Motor neuron (in vitro differentiated cells): ENCODE data around the gene IL11. TPM values are rescaled to one million over a fixed set of nuclear protein-coding genes. Genes with fewer than 3 reads are reported as not detected.
"Not testable (repeated sequence)": the region's sequence is repeated elsewhere in the genome, so short reads cannot be mapped to it uniquely, and the experiment has no call there.

Source experiments
- ATAC-seq, 8 experiments: fragments of 200-7000 bp; cut with Tn5 transposase; replicated peaks in 6 of 8; 2 replicates each; pipeline ENCODE4 v1.8.0; 2021; ENCODE audit warnings: mild to moderate bottlenecking in 8 of 8, moderate library complexity in 8 of 8
- H3K27ac ChIP-seq, 2 donors: fragments of 250-450 bp; sonication (Bioruptor Pico); 2 replicates each; pipeline ENCODE4 v1.9.0; 2021; ENCODE audit warnings: antibody characterized with exemption in 2 of 2, mild to moderate bottlenecking in 2 of 2, moderate library complexity in 1 of 2
- H3K4me1 ChIP-seq, 2 donors: fragments of 250-450 bp; sonication (Bioruptor Pico); replicated peaks in 1 of 2; 2 replicates each; pipeline ENCODE4 v1.6.1; 2021; ENCODE audit warnings: antibody characterized with exemption in 2 of 2, mild to moderate bottlenecking in 2 of 2, moderate library complexity in 1 of 2
- H3K4me3 ChIP-seq, 5 donors: fragments of 250-450 bp; sonication (Bioruptor Pico); 2 replicates each; pipeline ENCODE4 v1.9.0; 2021; ENCODE audit warnings: antibody characterized with exemption in 5 of 5, mild to moderate bottlenecking in 5 of 5, moderate library complexity in 4 of 5
- WGBS, 10 experiments: fragments of 450-650 bp; shearing (Covaris generic); methylation state at CpG; one replicate each; pipeline ENCODE4 v1.0.0; 2022; 5-methylcytosine and 5-hydroxymethylcytosine counted together
- in situ Hi-C, 9 experiments: fragments of 400-800 bp; cut with MboI; loops; one replicate each; pipeline ENCODE4 v1.15.0; 2021; ENCODE audit warnings: low sequenced_read_pairs in 9 of 9, low pct_unique_long_range_greater_than_20kb in 2 of 9; ENCODE audit not compliant: unreplicated experiment in 9 of 9
- total RNA-seq, 8 experiments: library from RNA; unstranded; fragments of 300-600 nt; gene quantifications; 2 replicates each; pipeline versions ENCODE4 v1.2.3 to v1.2.4, GENCODE V29; 2022

The IL11 gene
- total RNA-seq, 8 experiments from 2014 or later = 0.10 to 2.4 (median 0.43) TPM

- no peak for ATAC-seq
- WGBS, 10 experiments = 70 to 100% (median 88%) methylated on average over 1 to 3 of the region's 5 CpGs; no CpG with 5 or more reads in 7 of the 10 experiments
- Histone ChIP-seq H3K27ac (no peak overlapping the region), H3K4me3 (peak overlapping the region in 2 of 5 donors; percentile 75 to 85), H3K4me1 (peaks cover 17% of the 10 kb centered on the region in 2 donors)
- in situ Hi-C loops = loop anchor here in 5 of 9 experiments (25.0 kb wide), 1 partner anchor 268 kb away; the partner anchor contains the start of gene TNNT1 (in 5 of the 5)
Measured at GRCh38 chr19:55405638-55406037, 35.4 kb upstream of the IL11 start.

GRCh38 chr19:55402509-55402908 is 32.2 kb upstream of the IL11 start:
- no peak for ATAC-seq
- Histone ChIP-seq H3K4me1 (peaks cover 10 to 11% of the 10 kb centered on the region in 2 donors), H3K27ac (no peak overlapping the region), H3K4me3 (no peak overlapping the region)
- in situ Hi-C loops = loop anchor here in 5 of 9 experiments (25.0 kb wide), 1 partner anchor 265 kb away; the partner anchor contains the start of gene TNNT1 (in 5 of the 5)
- WGBS, 10 experiments = no CpG with 5 or more reads among the region's 2 CpGs

- in situ Hi-C loops = loop anchor here in 5 of 9 experiments (25.0 kb wide), 1 partner anchor 264 kb away; the partner anchor contains the start of gene TNNT1 (in 5 of the 5)
- no CpG with 5 or more reads among the region's 28 CpGs for WGBS, 10 experiments
- not testable (repeated sequence) for H3K4me3 ChIP-seq, H3K4me1 ChIP-seq, H3K27ac ChIP-seq
- peak in 5 of 8 experiments; percentile 8 to 29 (median 20) for ATAC-seq
Measured at GRCh38 chr19:55401390-55401789, 31.1 kb upstream of the IL11 start.

GRCh38 chr19:55400281-55401087 is 30.2 kb upstream of the IL11 start:
- no peak overlapping the region for H3K4me3 ChIP-seq
- no peak overlapping the region for H3K27ac ChIP-seq
- in situ Hi-C loops = loop anchor here in 5 of 9 experiments (25.0 kb wide), 1 partner anchor 263 kb away; the partner anchor contains the start of gene TNNT1 (in 5 of the 5)
- 53 to 100% (median 84%) methylated on average over 1 to 8 of the region's 14 CpGs; no CpG with 5 or more reads in 1 of the 10 experiments for WGBS, 10 experiments
- ATAC-seq = peak in 5 of 8 experiments; percentile 3 to 17 (median 15)
- no peaks in the 10 kb centered on the region for H3K4me1 ChIP-seq

- 80 to 100% (median 93%) methylated on average over 2 to 12 of the region's 12 CpGs for WGBS, 10 experiments
- peaks cover 3% of the 10 kb centered on the region in 2 donors for H3K4me1 ChIP-seq
- H3K27ac ChIP-seq = no peak overlapping the region
- no peak for ATAC-seq
- no peak overlapping the region for H3K4me3 ChIP-seq
- in situ Hi-C loops = no loop called here
Measured at GRCh38 chr19:55398200-55398925, 28.1 kb upstream of the IL11 start.

- in situ Hi-C loops = no loop called here
- WGBS, 10 experiments = 80 to 100% (median 95%) methylated on average over 1 to 4 of the region's 18 CpGs; no CpG with 5 or more reads in 2 of the 10 experiments
- peaks cover 22 to 35% of the 10 kb centered on the region in 2 donors for H3K4me1 ChIP-seq
- peak overlapping the region; percentile 58 to 80 for H3K27ac ChIP-seq
- H3K4me3 ChIP-seq = peak overlapping the region in 1 of 5 donors; percentile 1
- ATAC-seq = peak in 5 of 8 experiments; percentile 62 to 88 (median 87)
Measured at GRCh38 chr19:55392820-55393761, 22.8 kb upstream of the IL11 start.

GRCh38 chr19:55391702-55392615 is 21.7 kb upstream of the IL11 start:
- H3K4me1 ChIP-seq = peaks cover 33 to 46% of the 10 kb centered on the region in 2 donors
- H3K4me3 ChIP-seq = peak overlapping the region in 1 of 5 donors; percentile 1
- in situ Hi-C loops = no loop called here
- H3K27ac ChIP-seq = peak overlapping the region; percentile 58 to 80
- peak in 7 of 8 experiments; percentile 2 to 43 (median 9) for ATAC-seq
- WGBS, 10 experiments = 42 to 100% (median 63%) methylated on average over 1 to 9 of the region's 18 CpGs; no CpG with 5 or more reads in 2 of the 10 experiments

GRCh38 chr19:55391191-55391670 is 21.0 kb upstream of the IL11 start:
- 40 to 100% (median 82%) methylated on average over 1 to 5 of the region's 12 CpGs; no CpG with 5 or more reads in 4 of the 10 experiments for WGBS, 10 experiments
- in situ Hi-C loops = no loop called here
- no peak overlapping the region for H3K27ac ChIP-seq

GRCh38 chr19:55390461-55390880 is 20.2 kb upstream of the IL11 start:
- H3K4me3 ChIP-seq = no peak overlapping the region
- no peak overlapping the region for H3K27ac ChIP-seq
- no peak for ATAC-seq
- WGBS, 10 experiments = 60 to 100% (median 69%) methylated on average over 1 to 2 of the region's 7 CpGs; no CpG with 5 or more reads in 7 of the 10 experiments
- peaks cover 36 to 53% of the 10 kb centered on the region in 2 donors for H3K4me1 ChIP-seq
- in situ Hi-C loops = no loop called here

More at GRCh38 chr19:55391191-55391670, 21.0 kb upstream of the IL11 start:
- Histone ChIP-seq H3K4me3 (no peak overlapping the region), H3K4me1 (peaks cover 36 to 53% of the 10 kb centered on the region in 2 donors)
- peak in 3 of 8 experiments; percentile 2 to 5 (median 3) for ATAC-seq

GRCh38 chr19:55389386-55390317 is 19.4 kb upstream of the IL11 start:
- Histone ChIP-seq H3K4me3 (no peak overlapping the region), H3K27ac (no peak overlapping the region), H3K4me1 (peaks cover 41 to 58% of the 10 kb centered on the region in 2 donors)
- in situ Hi-C loops = no loop called here
- 40 to 100% (median 82%) methylated on average over 1 to 8 of the region's 21 CpGs; no CpG with 5 or more reads in 2 of the 10 experiments for WGBS, 10 experiments
- ATAC-seq = no peak
